LHCN-M2 (cell line): ENCODE measurements around the gene TNS1. TPM values are rescaled to one million over a fixed set of nuclear protein-coding genes. Genes with fewer than 3 reads are reported as not detected.
A peak's percentile ranks its signal among the peaks of the same experiment; 100 is the strongest.

Experiments
- DNase-seq: peaks from one replicate; pipeline ENCODE4 v3.0.0-alpha.2; 2012; ENCODE audit warnings: low read depth
- total RNA-seq: library from RNA; depleted of rRNA; stranded (reverse); fragments of >200 nt; gene quantifications from 2 replicates; pipeline ENCODE4 v1.2.3, GENCODE V29; 2014

Gene TNS1
- total RNA-seq, 1 experiment from 2014 or later: 53.4 TPM

DNA sequence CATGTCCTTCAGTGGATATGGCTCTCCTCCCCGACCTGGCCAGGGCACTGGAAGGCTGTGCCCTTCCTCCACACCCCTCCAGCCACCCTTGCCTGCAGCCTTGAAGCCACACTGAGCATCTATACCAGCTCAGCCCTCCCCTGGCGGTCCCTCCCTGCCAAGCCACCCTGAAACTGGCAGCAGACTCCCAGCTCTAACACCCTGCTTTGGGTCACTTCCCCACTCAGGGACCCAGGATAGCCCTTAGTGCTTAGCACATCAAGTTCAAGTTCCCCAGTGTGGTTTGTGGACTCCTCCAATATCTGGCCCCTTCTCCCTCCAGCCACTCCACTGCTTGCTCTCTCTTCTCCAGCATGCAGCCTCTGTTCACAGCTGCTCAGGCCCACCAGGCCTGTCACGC, 89.4 kb downstream of the TNS1 start:
- DNase-seq: no peak

DNA sequence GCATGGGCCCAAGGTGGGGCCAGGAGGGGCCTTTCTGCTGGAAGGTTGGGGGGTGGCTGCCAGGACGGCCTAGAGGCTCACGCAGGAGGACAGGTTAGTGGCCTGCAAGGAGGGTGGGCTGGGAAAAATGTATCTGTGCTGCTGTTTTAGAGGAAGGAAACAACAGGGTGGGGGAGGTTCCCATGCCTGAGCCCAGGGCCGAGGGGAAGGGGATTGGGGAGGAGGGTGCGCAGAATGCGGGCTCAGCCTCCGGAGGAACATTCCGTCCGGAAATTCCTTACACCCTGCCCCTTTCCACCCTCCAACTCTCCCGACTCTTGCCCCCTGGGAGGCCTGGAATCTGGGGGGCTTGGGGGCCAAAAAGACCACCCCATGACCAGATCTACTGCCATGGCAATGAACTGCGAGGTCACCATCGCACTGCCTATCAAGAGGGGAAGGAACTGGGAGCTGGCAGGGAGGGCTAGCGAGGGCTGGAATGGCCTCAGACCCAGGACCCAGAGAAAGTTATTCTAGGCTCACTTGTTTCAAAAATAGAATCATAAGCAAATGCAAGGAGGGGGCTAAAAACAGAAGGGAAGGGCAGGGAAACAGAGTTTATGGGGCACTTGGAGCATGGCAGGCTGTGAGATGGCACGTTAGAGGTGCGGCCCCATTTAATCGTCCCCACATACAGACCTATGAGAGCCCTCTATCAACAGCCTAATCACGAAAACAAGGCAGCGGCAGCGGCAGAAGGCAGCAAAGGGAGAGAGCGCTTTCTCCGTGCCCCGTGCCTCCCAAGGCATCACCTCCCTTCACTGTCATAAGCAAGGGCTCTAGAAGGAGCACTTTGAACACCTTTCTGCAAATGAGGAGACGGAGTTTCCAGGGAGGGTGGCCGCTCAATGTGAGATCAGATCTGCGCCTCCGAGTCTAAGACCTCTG, 90.4 kb downstream of the TNS1 start:
- no peak for DNase-seq

DNA sequence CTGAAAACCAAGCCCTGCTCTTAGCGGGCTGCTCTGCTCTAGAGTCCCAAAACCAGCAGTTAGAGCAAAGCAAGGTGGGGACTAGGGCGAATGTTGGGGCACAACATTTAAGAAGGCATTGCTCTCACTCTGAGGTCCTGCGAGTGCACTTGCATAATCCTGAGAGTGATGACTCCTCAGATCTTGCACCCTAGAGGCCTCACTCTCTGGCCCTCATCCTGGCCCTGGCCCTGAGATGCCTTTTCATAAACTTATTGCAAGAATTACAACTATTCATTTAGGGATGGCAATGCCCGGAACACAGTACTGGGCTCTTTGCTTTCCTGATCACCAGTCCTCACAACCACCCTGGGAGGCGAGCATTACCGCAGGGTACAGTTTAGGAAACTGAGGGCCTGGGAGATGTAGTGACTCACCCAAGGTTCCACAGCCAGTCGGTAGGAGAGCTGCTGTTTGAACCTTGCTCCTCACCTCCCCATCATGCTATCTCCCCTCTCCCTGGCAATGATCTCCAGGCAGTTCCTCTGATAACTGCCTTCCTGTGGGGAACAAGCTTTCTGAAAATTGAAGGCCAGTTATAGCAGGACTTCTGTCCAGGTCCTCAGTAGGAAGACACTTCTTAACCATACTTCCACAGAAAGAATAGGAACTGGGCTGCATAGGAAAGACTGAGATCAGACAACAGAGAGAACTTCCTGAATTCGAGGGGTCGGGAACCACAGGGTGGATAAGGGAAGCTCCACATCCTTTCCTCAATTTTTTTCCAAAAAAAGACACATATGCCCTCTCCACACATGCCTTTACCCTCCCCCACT, 91.3 kb downstream of the TNS1 start:
- DNase-seq: no peak

DNA sequence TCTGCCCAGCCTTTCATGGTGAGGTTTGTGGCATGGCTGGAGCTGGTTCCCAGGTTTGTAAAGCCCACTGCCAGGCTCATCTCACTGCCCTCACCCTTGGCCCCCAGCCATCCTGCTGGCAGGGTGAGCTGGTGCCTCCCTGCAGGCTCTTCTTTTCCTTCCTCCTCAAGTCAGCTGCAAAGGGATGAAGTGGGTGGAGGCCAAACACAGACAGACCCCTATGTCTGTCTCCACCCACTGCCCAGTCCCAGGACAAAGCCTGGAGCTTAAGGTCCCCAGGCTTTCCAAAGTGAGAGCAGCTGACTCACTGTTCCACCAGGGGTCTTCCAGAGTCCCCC, 92.0 kb downstream of the TNS1 start:
- no peak for DNase-seq

DNA sequence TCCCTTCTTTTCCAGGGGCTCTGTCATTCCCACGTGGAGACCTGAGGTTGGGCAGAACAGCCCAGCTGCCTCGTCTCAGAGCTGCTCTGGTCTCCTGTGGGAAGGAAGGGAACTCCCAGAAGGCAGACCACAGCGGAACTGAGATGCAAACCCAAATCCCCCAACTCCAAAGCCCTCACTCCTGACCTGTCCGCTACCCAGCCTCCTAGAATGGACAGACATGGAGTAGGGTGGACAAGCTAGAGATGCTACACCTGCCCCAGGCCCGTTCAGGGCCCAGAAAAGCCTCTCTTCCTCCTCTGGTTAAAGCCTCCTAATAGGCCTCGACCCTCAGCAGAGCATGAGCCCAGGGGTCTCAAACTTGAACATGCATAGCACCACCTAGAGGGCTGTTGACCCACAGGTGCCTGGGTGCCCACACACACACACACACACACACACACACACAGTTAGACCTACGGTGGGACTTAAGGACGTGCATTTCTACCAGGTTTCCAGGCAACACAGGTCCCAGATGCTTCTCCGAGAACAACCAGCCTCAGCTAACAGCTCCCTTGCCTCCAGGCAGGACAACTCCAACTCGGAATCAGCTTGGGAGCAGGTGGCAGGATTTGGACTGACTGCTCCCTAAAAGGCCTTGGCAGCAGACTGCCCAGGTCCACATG, 93.5 kb downstream of the TNS1 start:
- DNase-seq: no peak

DNA sequence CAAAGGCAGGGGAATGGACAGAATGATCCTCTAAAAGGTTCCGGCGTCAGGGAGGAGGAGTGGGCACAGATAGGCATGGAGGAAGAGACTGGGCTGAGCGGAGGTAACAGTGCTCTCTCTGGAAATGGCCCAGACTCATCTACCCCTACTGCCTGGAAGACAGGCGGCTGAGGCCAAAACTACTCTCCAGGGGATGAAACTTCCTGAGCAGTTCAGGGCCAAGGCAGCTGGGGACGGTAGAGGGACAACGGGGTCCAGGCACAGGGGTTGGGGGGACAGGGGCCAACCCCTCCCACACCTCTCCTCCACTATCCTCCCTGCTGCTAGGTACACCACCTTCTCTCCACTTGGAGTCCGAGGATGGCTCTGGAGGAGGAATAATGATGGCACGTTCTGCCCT, 94.3 kb downstream of the TNS1 start:
- DNase-seq: no peak

DNA sequence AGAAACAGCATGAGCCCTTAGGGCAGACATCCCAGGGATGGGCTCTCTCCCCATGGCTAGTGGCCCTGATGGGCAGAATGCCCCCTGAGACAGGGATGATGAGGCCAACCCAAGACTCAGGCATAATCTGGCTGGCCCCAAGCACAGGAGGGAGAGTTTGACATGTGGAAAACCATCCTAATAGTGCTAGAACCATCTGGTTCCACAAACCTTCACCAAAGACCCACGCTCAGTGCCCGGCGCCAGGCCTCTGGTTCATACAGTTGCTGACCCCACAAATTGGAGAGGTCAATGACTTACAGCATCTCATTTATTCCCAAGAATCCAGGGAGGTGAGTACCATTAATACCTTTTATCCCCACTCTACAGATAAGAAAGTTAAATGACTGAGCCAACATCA, 95.5 kb downstream of the TNS1 start:
- DNase-seq: no peak

DNA sequence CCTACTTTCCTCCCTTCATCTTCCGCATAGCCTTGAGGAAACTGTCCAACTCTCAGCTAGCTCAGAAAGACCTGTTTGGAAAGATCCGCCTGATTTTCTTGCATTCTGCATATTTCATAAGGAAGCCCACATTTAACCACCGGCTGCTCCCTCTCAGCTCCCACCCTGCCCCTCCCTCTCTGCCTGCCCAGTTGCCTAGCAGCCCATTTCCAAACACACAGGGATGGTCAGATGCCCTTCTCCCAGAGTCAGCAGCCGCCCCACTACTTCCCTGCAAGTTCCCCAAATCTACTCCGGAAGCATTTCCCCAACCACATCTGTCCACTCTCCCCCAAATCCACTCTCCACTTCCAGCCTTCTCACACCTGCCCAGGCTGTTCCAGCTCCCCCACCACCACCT, 96.0 kb downstream of the TNS1 start:
- no peak for DNase-seq

DNA sequence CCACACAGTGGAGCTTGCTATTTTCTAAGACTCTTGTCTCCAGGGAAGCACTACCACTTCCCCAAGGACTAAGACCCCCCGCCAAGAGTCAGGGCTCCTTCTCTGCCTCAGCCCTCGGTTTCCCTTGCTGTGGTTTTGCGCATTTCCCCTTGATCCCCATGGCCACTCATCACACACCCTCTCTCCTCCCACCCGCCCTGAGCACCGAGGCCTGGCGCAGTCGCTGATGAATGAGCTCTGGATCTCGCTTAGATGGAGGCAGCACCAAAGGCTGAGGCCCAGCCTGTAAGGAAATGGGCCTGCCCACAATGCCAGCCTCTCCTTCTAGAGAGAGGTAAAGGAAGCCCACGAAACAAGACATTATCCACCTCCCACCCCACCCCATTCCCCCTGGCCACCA, 96.9 kb downstream of the TNS1 start:
- DNase-seq: no peak

DNA sequence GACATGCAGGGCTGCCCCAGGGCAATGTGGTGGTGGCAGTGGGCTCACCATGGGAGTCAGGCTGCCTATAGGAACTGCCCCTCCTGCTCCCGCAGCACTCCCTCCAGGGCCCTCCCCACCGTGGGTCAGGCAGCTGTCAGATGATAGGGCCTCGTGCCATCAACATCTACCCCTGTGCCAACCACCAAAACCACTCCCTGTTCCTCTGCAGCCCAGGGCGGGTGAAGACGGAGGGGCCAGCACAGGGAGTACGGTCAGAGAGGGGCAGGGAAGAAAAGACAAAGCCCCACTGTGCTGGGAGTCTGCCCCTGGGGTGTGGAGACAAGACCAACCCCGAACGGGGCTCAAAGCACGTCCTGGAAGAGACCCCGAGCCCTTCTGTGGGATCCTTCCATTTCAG, 97.4 kb downstream of the TNS1 start:
- DNase-seq: peak; percentile 66

DNA sequence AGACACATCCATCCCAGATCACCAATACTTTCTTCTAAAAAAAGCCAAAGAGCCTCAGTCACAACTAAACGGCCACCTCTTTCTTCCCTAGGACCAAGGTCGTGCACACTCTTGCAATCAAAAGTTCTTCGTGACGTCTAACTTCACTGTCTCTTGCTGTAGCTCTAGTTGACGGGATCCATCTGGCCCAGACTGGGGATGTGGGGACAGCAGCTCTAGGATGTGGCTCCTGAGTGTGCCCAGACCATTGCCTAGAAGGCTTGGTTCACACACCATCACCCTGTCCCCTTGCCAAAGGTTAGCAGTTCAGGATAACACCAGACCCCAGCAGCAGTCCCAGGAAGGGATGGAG, 98.2 kb downstream of the TNS1 start:
- DNase-seq: no peak

DNA sequence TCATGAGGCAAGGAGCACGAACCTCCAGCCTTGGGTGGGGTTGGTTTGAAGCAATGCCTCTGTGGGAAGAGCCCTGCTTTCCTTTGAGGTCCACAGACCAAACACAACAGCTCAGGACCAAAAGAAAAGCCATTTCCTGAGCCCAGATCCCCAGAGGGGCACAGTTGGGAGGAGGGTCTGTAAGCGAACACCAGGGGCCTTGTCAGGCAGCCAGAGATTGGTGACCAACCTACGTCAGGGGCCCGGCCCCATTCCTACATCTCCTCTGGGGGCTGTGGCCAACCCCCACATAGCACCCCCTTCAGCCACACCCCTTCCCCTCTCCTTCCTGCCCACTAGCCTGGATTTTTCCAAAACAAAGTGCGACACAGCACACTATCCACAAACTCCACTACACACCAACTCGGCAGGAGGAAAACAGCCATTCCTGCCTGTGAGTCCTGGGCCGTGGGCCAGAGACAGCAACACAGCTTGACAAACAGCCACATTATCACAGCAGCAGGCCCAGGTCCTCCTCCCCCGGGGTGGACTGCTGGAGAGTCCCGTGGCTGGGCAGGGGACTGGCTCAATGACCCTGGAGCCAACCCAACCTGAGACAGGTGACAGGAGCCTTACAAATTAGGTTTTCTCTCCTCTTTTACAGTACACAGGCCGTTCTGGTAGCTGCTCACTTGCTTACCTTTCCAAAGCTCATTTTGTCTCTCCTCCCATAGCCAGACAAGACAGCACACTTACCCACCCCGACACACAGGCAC, 98.8 kb downstream of the TNS1 start:
- no peak for DNase-seq

DNA sequence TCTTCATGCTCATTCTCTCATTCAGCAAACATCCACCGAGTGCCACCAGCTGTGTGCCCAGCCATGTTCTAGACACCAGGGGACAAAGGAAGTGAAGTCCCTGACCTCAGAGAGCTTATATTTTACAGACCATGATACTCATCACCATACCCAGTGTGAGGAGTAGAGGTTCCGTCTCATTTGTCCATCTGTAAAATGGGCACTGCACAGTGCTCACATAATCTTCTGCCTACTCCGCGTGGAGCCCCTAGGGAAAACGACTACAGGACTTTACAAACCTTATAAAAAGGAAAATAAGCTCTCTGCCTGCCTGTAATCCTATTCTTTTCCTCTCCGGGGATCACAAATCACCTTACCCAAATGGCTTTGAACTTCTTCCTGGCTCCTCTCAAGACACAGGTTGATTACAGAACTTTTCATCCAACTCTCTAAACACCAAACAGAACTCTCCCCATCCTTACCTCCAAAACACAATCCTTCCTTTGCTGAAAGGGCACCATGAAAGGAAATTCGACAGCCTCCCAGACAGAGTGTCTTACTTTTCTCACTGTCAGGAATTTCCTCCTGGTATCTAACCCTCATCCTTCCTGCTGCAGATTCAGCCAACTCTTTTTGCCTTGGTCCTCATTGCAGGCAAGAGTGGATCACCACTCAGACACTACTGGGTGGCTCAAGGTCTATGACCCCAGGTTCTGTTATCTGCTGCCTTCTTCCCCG, 99.5 kb downstream of the TNS1 start:
- no peak for DNase-seq

DNA sequence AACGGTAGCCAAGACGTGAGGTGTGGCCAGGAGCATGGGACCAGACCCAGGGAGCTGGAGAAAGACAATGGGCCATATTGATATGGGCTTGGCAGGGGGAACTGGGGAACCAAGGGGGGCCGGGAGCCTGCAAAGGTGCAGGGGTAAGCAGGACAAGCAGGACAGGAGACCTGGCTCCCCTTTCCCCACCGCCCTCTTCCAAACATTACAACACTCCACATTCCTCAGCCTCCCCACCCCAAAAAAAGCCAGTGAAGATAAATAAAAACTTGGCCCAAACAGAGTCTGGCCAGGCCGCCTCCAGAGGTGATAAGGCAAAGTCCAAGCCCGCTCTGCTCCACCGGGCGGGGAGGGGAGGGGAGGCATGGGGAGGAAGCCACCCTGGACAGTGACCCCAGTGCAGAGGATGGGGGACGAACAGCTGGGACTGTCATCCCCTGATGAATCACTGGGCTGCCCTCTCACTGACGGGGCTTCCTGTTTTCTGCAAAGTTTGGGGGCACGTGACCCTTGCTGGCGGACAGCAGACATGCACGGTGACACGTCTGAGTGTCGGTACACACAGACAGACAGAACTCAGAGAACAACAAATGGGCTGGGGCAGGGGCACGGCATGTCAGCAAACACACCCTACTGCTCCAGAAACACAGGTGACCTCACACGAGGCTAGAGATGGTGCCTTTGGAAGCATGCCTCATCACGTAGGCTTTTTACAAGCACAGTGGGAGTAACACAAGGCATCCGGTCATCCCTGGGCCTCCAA, 100.2 kb downstream of the TNS1 start:
- DNase-seq: peak; percentile 91

DNA sequence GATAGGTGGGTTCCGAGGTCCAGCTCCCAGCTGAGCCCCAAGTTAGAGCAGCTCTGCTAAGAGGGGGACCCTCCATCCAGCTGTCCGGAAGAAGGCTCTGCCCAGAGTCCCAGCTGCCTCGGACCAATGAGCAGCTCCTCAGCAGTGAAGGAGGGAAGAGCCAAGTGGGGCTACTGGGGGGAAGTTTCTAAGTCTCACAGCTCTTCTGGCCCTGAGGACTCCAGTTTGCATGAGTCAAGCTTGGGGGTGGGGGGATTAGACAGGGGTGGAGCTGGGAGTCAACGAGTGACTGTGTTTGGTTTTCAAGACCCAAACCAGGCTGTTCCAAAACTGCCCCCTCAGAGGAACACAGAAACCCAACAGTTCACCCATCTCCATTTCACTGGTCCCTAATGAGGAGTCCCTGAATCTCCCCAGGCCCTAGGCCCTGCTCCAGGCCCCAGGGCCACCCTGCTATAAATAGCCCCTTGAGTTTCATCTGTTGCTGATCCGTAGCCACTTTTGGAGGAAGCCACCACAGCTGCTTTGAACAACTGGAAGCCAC, 100.9 kb downstream of the TNS1 start:
- DNase-seq: peak; percentile 91

DNA sequence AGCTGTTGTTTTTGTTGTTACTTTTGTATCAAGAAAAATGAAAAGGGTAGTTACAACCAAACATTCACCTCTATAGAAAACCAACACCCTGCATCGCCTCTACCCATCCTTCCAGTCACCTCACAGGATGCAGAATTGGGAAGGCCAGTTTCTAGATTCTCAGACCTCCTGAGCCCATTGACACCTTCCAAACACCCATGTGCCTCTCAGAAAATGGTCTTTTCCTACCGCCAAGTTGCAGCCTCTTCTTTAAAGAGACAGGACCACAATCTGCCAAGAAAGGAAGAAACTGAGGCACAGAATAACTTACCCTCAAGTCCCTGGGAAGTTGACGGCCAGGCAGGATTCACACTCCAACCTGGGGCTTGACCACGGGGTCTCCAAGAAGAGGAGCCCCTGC, 101.4 kb downstream of the TNS1 start:
- no peak for DNase-seq

DNA sequence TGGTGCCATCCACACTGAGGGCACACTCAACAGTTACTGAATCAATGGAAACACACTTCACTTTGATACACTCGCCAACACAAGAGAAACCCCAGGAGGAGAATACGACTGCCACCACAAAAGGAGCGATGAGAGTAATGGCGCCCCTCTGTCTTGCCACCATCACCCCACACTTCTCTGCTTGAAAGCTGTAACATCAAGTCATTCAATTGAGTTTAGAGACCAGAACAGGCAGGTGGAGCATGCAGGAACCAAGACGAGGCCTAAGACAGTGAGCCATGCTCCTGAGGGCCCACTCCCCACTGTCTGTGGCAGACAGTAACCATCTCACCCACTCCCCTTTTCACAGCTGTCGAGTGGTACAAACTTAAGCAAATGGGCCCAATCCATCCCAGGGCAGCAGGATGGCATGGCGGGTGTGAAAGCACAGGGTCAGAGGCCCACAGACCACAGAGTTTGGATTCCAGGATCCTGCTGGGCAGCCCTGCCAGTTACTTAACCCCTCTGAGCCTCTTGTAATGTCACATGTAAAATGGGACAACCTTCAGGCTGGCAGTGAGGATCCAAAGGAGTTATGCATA, 101.9 kb downstream of the TNS1 start:
- DNase-seq: no peak

DNA sequence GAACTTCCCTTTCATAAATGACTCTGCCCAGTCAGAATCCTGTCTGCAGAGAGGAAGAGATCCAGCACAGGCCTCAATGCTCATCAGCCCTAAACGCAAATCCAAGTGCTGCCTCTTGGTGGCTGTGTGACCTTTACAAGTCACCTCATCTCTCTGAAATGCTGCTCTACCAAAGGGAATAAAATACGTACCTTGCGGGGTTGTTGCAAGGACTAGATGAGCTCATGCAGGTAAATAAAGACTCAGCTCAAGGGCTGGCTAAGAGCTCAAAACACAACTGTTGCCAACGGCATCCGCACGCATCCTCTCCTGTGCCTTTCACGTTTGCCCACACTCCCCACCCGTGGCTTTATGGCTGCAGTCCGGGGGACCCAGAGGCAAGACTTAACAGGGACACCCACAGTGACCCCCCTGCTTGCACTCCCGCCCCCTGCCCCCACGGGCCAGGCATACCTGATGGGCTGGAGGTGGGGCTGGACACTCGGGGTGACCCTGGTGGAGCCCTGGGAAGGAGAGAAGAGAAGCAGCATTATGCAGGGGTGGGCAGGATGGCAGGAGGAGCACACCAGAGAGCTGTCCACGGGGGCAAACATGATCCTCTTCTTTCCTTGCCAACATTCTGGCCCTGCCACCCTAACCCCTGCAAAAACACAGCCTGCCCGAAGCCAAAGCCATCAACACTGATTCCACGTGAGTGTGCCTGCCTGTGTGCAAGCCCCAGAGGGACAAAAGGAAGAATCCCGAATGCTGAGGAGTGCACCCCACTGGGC, 102.6 kb downstream of the TNS1 start:
- DNase-seq: no peak
